Mesenteric fat pad (tissue), 1 donor: ENCODE results near the gene LRFN5. TPM values are rescaled to one million over a fixed set of nuclear protein-coding genes. Genes with fewer than 3 reads are reported as not detected.

Source experiments
- DNase-seq: peaks from one replicate; pipeline ENCODE4 v3.0.0-alpha.2; 2020; ENCODE audit warnings: low spot score
- total RNA-seq: library from RNA; stranded (reverse); fragmentation: NEBNext Ultra II Directional; extraction: Animal tissue kit (Norgen Biotek cat#: 25700); gene quantifications from one replicate; pipeline ENCODE4 v1.2.1, GENCODE V29; 2021
- donor health status: DM: yes; HTN: yes; CAD: no.

LRFN5 gene
- total RNA-seq, 1 donor from 2014 or later, result 3.6 TPM

DNA sequence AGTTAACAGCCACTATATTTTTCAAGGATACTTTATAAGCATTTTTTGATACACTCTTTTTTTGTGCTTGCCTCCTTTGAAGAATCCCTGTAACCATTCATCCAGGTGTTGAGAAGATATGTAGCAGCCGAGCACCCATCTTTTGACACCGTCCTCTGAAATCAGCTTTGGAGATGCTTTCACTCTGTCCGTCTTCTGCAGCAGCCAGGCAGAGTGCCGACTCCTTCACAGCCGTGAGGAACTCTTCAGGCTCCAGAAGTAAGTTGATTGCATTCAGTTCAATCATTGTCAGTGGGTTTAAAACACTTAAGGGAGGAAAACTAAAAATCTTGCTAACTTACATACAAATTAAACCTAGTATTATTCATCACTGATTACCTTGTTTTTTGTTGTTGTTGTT lies 160.1 kb downstream of the LRFN5 start:
- DNase-seq, result no peak

DNA sequence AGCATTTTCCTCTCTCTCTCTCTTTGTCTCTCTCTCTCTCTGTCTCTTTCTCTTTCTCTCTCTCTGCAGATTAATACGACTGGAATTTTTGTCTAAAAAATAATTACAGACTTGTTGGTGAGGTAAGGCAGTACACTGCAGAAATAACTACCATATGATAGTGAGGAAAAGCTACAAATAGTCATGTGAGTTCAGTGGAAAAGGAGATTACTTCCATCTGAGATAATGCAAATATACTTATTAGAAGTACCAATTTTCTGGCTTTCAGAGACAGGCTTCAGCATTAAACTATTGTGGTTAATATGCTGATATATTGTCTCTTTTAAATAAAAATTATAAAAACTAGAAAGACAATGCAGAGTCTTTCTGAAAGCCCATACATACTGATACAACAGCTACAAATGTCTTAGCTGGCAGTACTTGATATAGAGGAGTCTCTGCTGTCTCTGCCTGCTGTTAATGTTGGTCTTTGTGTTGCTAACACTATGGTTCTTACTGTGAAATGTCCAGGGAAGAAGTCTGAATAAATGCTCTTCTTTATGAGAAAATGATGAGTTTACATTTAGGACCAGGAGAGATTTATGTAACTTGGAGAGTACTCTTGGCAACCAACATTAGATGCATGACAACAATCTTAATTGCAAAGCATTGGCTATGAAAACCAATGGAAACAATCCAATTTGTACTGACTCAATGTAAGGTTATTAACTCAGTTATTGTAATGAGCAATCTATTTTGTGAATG lies 167.0 kb downstream of the LRFN5 start:
- DNase-seq, result no peak

GRCh38 chr14:41782511-41782910 lies 175.8 kb downstream of the LRFN5 start:
- DNase-seq, result no peak

DNA sequence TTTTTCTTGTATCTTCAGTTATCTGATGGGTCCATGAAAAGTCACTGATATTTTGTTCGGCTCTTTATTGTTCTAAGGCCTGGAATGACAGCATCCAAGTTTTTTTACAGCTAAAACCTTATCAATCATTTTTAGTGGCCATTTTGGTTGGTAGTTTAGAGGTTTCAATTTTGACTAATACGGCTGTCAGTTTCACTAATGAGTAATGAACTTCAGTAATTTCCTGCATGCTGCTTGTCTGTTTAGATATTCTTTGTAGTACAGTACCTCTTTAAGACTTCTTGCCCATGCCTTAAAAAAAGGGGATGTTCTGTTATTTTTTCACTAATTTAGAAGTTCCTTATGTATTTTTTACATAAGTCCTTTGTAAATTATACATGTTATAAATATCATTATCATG lies 176.7 kb downstream of the LRFN5 start:
- no peak for DNase-seq

DNA sequence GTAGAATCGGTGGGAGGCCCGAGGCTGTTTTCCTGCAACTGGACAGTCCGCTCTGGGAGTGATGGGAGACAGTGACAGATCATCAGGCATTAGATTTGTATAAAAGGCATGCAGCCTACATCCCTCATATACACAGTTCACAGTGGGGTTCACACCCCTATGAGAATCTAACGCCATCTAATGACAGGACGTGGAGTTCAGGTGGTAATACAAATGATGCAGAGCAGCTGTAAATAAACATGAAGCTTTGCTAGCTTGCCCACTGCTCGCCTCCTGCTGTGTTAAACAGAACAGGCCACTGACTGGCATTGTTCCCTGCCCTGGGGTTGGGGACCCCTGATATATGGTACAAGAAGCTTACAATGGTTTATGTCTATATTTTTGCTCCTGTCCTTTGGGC lies 179.0 kb downstream of the LRFN5 start:
- no peak for DNase-seq

DNA sequence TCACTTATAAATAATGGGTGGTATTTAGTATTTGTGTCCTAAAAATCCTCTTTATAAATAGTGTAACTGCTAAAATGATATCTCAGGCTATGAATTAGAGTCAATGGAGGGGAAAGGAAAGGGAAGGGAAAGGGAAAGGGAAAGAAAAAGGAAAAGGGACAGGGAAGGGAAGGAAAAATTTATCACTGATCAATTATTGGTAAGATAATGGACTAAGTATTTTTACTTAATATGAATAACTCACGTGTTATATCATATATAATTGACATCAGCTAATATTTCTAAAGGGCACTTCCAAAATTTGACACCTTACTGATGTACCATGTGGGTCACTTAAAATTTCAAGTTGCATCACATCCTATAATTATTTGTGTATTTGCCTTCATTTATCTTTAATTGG lies 193.1 kb downstream of the LRFN5 start:
- DNase-seq, result no peak

DNA sequence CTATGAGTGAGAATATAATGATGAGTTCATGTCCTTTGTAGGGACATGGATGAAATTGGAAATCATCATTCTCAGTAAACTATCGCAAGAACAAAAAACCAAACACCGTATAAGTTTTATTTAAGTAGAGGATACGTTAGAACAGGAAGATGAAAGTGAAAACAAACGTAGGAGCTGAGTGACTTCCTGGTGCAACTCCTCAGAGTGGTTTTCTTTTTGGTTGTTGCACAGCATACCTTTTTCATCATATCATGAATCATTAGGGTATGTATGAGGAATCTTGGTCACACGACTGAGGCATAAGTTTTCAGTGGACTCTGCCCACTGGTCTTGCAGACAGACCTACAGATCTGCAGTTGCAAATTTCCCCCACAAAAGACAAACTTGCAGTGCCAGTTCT lies 199.0 kb downstream of the LRFN5 start:
- no peak for DNase-seq

DNA sequence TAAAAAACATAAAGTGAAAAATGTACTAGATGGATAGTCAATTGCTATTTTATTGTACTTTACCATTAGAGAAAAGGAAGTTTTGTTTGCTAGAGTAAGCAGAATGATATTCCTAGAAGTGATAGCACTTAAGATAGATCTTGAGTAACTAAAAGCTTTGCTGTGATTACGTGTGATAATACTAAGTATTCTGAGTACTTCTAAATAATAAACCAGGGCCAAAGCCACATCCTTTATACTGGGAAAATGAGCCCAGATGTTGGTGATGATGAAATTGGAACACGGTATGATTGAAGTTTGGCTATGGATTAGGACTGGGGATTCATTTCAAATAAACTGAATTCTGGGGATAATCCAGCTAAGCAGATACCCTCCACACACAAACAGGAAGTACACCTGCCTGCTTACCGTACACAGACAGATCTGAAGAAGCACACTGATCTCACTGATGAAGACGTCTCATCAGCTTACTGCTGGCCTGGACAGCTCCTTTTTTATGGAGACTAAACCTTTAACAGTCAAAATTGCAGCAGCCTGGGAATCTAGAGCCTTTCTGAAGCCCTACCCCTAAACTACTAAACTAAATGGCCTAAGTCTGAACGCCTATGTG lies 199.8 kb downstream of the LRFN5 start:
- no peak for DNase-seq

GRCh38 chr14:41810362-41810761 lies 203.7 kb downstream of the LRFN5 start:
- no peak for DNase-seq

- DNase-seq, result no peak
Observed at GRCh38 chr14:41817626-41818025, 210.9 kb downstream of the LRFN5 start.

DNA sequence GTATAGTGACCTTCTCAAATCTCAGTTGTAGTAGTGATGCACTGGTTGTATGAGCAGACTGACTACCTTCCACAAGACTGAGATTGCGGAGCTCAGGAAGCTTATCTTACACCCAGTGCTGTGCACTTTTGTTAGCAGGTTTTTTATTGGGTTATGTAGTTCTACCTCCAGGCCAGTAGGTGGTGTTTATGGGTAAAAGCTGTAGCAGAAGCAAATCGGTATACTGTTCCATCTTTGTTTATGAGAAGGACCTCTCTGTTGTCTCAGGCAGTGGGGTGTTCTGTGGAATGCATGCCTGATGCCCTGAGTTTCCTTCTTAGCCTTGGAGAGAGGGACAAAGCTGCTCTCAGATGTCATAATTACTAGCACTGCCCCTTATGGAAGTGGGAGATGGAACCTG lies 217.8 kb downstream of the LRFN5 start:
- DNase-seq, result no peak

GRCh38 chr14:41825622-41826021 lies 218.9 kb downstream of the LRFN5 start:
- DNase-seq, result no peak

GRCh38 chr14:41830714-41831406 lies 224.2 kb downstream of the LRFN5 start:
- DNase-seq, result no peak

DNA sequence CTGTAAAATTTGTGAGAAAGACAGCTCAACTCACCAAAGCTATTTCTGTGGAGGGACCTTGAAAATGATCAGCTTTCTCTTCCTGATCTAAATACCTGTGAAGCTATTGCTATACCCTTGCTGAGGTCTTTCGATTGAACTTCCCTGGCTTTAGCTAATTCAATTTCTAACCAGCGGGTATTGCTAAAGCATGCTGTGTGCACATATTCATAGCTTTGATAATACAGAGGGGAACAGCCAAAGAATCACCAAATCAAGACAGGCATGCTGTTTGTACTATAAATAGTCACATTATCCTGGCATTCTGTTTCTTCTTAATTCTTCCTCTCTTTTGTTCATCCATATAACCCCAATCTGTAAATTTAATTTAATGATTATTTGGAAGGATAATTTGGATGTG lies 233.0 kb downstream of the LRFN5 start:
- DNase-seq, result no peak

GRCh38 chr14:41859336-41859735 lies 252.7 kb downstream of the LRFN5 start:
- no peak for DNase-seq

DNA sequence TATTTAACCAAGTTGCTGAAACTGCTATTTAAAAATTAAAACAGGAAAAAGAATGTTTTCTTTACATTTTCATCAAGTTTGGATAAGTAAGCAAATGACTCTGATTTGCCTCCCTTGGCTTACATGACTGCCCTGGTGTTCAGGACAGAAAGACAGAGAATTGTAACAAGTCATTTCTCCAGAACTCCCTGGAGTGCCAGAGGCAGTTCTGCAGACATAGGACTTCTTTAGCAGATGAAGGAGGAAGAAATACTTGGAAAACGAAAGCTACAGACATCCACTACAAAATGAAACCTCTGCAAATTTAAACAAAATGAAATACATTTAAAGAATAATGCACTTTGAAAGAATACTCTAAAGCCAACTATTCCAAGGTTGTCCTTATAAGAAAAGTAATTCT lies 253.9 kb downstream of the LRFN5 start:
- no peak for DNase-seq

GRCh38 chr14:41865894-41866293 lies 259.2 kb downstream of the LRFN5 start:
- DNase-seq, result no peak

DNA sequence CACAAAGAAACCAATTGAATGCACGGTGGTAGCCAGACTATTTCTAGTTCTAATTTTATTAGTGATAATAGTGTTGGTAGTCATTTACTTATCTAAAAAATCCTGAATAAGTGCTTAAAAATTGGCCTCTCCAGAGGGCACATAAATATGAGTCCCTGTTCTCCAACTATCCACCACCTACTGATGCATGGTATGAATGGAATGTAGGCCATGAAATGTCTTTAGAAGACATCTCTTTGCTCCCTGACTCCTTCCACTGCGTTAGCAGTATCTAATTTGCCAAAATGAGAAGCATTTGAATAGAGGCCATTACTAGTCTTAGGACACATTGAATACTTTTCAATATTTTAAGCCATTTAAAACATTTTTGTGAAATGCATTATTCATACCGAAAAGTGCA lies 261.7 kb downstream of the LRFN5 start:
- no peak for DNase-seq

GRCh38 chr14:41872931-41873685 lies 266.4 kb downstream of the LRFN5 start:
- DNase-seq, result no peak

DNA sequence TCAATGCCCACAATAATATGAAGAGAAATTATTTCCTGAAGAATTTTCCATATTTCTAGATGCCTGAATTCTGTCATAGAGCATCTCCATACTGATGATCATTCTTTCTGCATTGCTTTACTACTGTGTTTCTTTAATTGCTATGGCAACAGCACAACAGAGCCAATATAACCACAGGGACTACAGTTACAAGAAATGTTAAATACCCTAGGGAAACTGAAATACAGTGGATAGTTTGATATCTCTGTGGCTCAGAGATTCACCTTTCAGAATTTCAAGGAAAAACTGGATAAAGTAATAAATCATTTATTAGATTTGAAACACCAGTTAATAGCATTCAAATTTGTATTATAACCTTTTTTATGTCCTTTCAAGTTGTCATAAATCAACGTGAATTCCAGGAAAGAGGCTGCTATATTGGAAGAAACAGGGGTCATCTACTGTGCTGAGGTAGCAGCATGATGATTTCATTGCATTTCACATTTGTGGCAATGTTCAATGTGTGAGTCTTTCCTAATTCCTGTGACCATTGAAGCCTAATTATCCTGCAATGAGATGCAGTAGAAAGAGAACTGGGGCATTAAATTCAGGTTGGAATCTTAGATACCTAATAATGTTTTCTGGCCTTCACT lies 267.1 kb downstream of the LRFN5 start:
- DNase-seq, result no peak

DNA sequence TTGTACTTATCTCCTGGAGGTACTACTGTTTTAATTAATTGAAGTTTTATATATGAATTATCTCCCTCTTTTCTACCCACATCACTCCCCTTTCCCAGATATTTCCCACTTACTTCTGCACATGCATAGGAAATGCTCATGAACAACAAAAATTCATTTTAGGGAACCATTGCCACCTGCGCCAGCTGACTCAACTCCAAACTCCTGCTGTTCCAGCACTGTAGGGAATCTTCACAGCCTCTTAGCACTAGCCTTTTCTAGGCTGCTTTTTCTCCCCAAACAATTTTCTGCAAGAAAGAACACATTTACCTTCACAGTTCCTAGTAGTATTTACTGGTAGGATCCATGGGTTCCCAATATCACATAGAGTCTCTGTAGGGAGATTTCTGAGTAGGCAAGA lies 268.4 kb downstream of the LRFN5 start:
- no peak for DNase-seq
